Stimulated activated CD8-positive, alpha-beta memory T cell treated with anti-CD3 and anti-CD28 coated beads, Interleukin-7, amount 100 ng/mL, for 24 hours (primary cell): Measurements from ENCODE around the gene MARCHF10.
"Not testable (repeated sequence)": the region's sequence is repeated elsewhere in the genome, so short reads cannot be mapped to it uniquely, and the experiment has no call there.

Source experiments
- DNase-seq: peaks from one replicate; pipeline ENCODE4 v3.0.0-alpha.2; 2020; ENCODE audit warnings: low read depth

MARCHF10 gene

GRCh38 chr17:62696726-62697490 is 111.2 kb downstream of the MARCHF10 start:
- no peak for DNase-seq

DNA sequence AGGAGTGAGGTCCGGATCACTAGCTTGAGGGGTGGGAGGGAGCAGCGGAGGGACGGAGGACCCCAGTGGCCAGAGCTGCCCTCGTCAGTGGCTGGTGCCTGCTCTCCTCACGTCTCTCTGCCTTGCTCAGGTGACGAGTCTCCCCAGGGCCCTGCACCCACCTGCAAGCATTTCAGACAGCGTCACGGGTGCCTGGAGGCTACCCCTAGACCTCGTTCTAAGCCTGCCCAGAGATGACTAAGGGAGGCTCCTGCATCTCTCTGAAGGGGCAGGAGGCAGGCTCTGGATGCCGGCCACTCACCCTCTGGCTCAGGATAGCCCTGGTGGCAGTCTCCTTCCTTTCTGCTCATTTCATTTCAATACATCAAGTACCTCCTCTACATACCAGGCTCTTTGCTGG is 111.9 kb downstream of the MARCHF10 start:
- no peak for DNase-seq

- DNase-seq, result not testable (repeated sequence)
Observed at GRCh38 chr17:62695093-62695738, 112.9 kb downstream of the MARCHF10 start.

- no peak for DNase-seq
Observed at GRCh38 chr17:62693616-62694409, 114.3 kb downstream of the MARCHF10 start.

DNA sequence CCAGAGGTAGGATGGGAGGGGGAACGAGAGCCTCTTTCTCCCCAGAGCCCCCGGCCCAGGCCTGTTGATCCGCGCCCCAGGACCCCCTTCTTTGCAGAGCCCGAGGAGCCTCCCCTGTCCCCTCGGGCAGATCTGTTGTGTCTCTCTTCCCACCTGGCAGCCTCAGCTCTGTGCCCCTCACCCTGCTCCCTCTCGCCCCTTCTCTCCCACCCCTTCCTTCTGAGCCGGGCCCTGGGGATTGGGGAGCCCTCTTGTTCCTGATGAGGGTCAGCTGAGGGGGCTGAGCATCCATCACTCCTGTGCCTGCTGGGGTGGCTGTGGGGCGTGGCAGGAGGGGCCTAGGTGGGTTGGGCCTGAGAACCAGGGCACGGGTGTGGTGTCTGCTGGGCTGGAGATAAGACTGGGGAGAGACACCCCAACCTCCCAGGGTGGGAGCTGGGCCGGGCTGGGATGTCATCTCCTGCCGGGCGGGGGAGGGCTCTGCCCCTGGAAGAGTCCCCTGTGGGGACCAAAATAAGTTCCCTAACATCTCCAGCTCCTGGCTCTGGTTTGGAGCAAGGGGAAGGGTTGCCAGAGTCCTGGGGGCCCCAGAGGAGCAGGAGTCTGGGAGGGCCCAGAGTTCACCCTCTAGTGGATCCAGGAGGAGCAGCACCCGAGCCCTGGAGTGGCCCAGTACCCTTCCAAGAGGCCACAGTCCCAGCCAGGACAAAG is 115.2 kb downstream of the MARCHF10 start:
- no peak for DNase-seq

GRCh38 chr17:62692159-62692651 is 115.9 kb downstream of the MARCHF10 start:
- no peak for DNase-seq

- DNase-seq, result not testable (repeated sequence)
Observed at GRCh38 chr17:62691589-62691915, 116.6 kb downstream of the MARCHF10 start.

DNA sequence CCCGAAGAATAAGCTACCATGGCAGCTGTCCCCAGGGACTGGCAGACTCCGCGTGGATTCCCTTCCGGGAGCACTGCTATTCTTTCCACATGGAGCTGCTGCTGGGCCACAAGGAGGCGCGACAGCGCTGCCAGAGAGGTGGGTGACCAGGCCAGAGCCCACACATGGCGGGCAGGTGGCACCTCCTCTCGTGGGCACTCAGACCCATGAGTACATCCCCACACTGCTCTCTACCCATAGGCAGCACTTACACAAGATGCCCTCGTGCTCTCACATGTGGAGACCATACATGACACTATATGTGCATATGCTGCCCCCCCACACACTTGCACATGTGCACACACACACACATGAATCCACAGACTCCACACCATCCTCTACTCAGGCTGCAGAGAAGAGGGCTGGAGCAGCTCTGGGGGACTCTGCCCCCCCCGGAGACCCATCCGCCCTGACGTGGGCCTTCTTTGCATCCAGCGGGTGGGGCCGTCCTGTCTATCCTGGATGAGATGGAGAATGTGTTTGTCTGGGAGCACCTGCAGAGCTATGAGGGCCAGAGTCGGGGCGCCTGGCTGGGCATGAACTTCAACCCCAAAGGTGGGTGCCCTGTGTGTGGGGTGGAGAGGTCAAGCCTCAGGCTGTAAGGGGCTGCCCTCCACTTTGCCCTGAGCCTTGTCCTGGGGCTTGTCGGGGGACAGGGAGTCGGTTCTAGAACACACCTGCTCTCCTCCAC is 117.8 kb downstream of the MARCHF10 start:
- DNase-seq, result no peak

- DNase-seq, result no peak
Observed at GRCh38 chr17:62689441-62690167, 118.5 kb downstream of the MARCHF10 start.

DNA sequence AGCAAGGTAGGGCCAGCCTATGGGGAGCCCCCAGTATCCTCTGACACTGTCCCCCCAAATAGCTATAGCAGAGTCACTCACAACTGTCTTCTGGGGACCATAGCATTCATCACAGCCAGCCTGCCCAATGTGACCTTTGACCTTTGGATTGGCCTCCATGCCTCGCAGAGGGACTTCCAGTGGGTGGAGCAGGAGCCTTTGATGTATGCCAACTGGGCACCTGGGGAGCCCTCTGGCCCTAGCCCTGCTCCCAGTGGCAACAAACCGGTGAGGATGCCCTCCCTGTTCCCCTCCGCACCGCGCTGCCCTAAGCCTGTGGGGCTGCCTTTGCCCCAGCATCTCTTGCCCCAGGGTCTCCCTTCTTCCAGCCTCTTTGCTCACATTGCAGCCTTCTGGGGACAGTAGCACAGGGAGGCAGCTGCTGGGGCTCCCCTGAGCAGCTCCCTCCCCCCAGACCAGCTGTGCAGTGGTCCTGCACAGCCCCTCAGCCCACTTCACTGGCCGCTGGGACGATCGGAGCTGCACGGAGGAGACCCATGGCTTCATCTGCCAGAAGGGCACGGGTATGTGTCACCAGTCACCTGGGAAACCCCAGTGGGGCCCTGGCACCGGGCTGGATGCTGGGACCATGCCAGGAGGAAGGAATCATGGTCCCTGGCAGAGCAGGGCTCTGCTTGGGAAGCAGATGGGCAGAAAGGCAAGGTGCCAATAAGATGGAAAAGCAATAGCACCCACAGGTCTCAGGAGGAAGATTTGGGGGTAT is 119.5 kb downstream of the MARCHF10 start:
- no peak for DNase-seq

DNA sequence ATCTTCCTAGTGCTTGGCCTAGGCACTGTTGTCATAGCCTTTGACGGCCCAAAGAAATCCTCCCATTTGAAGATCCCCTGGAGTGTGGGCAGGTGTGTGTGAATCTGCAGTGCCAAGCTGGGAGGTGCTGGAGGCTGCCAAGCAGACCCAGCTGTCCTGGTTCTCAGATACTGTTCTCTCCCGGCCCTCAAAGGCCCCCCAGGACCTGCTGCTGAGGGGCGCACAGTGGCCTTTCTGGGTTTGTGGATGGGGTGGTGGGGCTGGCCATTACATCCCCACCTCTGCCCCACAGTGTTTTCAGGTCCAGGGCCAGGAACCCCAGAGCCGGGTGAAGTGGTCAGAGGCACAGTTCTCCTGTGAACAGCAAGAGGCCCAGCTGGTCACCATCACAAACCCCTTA is 120.1 kb downstream of the MARCHF10 start:
- no peak for DNase-seq

GRCh38 chr17:62684179-62684578 is 123.9 kb downstream of the MARCHF10 start:
- DNase-seq, result no peak

DNA sequence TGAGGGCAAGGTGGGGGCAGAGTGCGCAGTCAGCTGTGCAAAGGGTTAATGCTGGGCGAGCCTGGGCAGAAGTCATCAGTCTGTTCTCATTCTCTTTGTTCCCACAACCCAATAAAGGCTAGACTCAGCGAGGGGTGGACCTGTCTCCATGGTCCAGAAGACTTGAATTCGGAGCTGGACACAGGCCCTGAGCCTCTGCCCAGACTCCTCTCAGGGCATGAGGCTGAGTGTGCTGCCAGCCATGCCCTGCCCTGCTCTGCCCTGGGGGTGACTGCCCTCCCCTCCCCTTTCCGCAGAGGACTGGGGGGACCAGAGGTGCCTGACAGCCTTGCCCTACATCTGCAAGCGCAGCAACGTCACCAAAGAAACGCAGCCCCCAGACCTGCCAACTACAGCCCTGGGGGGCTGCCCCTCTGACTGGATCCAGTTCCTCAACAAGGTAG is 126.2 kb downstream of the MARCHF10 start:
- DNase-seq, result no peak

DNA sequence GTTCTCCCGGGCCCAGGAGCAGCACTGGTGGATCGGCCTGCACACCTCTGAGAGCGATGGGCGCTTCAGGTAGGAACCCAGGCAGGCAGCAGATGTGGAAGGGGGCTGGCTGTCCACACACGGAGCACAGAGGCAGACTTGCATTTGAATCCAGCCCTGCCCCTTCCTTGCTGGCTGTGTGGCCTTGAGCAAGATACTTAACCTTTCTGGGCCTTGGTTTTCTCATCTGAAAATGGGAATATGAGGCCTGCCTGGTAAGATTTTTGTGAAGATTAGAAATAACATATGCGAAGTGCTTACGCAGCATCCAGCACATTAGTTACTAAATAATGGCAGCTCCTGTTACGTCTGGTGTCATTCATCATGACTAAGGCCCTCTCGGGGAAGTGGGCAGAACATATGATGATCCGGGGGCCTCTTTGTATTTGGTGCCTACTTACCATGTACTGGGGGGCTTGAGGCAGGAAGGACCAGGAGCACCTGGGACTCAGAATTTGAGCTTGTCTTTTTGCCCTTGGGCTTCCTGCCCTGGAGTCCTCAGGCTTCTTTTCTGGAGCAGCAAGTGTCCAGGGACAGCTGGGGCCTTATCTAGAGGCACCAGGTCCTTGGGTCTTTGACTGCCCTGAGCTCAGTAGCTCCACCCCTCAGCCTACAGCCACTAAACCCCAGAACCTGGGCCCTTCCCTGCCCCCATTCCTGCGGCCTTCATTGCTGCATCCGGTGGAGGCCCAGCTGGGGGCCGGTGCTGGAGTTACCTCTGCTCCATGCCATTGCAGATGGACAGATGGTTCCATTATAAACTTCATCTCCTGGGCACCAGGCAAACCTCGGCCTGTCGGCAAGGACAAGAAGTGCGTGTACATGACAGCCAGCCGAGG is 126.8 kb downstream of the MARCHF10 start:
- DNase-seq, result no peak

DNA sequence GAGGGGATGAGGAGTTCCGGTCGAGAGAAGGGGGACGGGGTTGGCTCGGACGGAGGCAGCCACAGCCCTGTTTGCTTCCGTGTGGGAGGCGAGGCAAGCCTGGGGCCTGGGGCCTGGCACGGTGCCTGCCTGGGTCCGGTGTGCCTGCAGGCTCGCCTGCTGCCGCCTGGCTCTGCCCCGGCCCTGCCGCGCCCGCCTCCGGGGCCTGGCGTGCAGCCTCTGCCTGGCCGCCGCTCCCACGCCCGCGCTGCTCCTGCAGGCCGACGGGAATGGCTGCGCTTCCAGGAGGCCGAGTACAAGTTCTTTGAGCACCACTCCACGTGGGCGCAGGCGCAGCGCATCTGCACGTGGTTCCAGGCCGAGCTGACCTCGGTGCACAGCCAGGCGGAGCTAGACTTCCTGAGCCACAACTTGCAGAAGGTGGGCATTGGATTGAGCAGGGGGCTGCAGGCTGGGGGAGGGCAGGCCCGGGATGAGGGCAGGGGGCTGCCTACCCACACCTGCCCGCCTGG is 127.5 kb downstream of the MARCHF10 start:
- DNase-seq, result no peak

DNA sequence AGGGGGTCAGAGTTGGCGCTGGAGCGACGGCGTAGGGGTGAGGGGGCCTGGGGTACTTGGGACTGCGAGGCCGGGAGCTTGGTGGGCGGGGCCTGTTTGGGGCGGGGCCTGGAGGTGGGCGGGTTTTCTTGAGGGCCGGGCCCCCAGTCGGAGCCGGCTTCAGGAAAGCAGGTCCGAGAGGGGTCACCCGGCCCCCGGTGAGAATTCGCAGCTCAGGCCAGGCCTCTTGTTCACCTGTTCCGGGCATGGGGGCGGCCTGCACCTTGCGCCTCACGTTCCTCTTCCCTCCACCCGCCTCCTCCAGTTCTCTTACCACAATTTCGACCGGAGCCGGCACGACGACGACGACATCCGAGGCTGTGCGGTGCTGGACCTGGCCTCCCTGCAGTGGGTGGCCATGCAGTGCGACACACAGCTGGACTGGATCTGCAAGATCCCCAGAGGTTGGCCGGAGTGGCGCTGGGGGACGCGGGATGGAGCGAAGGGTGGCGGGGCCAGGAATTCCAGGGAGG is 128.2 kb downstream of the MARCHF10 start:
- no peak for DNase-seq

DNA sequence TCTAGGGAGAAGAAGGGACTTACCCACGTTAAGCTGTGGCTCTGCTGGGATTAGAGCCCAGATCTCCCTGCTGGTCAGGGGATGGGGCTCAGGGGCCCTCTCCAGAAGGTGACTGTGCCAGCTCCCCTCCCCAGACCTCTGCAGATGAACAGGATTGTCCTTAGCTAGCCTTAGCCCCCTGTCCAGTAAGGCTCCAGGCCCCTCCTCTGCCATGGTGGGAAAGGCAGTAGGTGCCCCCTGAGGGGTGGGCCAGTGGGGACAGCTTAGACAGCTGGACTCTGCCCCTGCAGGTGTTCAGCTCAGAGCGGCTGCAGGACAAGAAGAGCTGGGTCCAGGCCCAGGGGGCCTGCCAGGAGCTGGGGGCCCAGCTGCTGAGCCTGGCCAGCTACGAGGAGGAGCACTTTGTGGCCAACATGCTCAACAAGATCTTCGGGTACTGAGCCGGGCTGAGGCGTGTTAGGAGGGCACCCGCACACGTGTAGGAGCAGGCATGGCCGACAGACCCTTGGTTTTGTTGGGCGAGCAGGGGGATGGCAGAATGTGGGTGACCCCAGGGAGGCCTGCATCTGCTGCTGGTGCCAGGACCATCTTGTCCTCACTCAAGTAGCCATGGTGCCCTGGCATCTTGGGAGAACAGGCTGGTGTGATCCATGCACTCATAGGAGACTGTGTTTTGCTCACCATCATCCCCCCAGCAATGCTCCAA is 129.7 kb downstream of the MARCHF10 start:
- no peak for DNase-seq
